ENCODE data around the gene TACR1.

GRCh38 chr2:75186821-75187220, 12.5 kb downstream of the TACR1 start:
- TF ChIP-seq, protein P1, sequence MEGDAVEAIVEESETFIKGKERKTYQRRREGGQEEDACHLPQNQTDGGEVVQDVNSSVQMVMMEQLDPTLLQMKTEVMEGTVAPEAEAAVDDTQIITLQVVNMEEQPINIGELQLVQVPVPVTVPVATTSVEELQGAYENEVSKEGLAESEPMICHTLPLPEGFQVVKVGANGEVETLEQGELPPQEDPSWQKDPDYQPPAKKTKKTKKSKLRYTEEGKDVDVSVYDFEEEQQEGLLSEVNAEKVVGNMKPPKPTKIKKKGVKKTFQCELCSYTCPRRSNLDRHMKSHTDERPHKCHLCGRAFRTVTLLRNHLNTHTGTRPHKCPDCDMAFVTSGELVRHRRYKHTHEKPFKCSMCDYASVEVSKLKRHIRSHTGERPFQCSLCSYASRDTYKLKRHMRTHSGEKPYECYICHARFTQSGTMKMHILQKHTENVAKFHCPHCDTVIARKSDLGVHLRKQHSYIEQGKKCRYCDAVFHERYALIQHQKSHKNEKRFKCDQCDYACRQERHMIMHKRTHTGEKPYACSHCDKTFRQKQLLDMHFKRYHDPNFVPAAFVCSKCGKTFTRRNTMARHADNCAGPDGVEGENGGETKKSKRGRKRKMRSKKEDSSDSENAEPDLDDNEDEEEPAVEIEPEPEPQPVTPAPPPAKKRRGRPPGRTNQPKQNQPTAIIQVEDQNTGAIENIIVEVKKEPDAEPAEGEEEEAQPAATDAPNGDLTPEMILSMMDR (IDR thresholded peaks at IDR 0.05), result no peak
- no peak for TF ChIP-seq POLR2A (IDR thresholded peaks at IDR 0.05)

All from Peyer's patch (tissue), 4 donors.